ENCODE data around the gene FLNB.

Gene FLNB

GRCh38 chr3:58205981-58206380, 197.8 kb downstream of the FLNB start:
- TF ChIP-seq EZH2phosphoT487 (IDR thresholded peaks at IDR 0.05; ENCODE audit: borderline replicate concordance) (no peak), CTCF (conservative IDR thresholded peaks at IDR 0.05; ENCODE audit: low read length) (no peak)
- H3F3A ChIP-seq (ENCODE audit: low read depth) = no peaks in the 10 kb centered on the region
- no peak overlapping the region for H3K9ac ChIP-seq (ENCODE audit: low read depth, low read length, poor library complexity, severe bottlenecking)
- H3K4me3 ChIP-seq (ENCODE audit: low read length, poor library complexity, severe bottlenecking) = no peak overlapping the region
- peaks cover 8% of the 10 kb centered on the region for H3K4me1 ChIP-seq (ENCODE audit: insufficient read depth, low read length, poor library complexity, severe bottlenecking)
- H3K27me3 ChIP-seq (ENCODE audit: insufficient read depth, low read length, poor library complexity, severe bottlenecking) = no peaks in the 10 kb centered on the region
- H3K79me2 ChIP-seq (ENCODE audit: insufficient read depth, low read length) = no peaks in the 10 kb centered on the region
- H4K20me1 ChIP-seq (ENCODE audit: insufficient read depth, low read length, poor library complexity, severe bottlenecking) = no peaks in the 10 kb centered on the region
- H3K9me3 ChIP-seq (ENCODE audit: insufficient read depth, low read depth, low read length) = no peaks in the 10 kb centered on the region
- H3K4me2 ChIP-seq (ENCODE audit: low read depth, low read length, poor library complexity, severe bottlenecking) = no peak overlapping the region
- H3K9me2 ChIP-seq (replicated peaks; ENCODE audit: low read depth, low read length) = no peaks in the 10 kb centered on the region
- H3K36me3 ChIP-seq (ENCODE audit: insufficient read depth, low read length) = no peaks in the 10 kb centered on the region
- H2AFZ ChIP-seq (ENCODE audit: low read length) = no peak overlapping the region

- H3K9ac ChIP-seq (ENCODE audit: low read depth, low read length, poor library complexity, severe bottlenecking) = no peak overlapping the region
- H3K9me3 ChIP-seq (ENCODE audit: insufficient read depth, low read depth, low read length) = no peaks in the 10 kb centered on the region
- H3K36me3 ChIP-seq (ENCODE audit: insufficient read depth, low read length) = no peaks in the 10 kb centered on the region
- H2AFZ ChIP-seq (ENCODE audit: low read length) = no peak overlapping the region
- no peaks in the 10 kb centered on the region for H3F3A ChIP-seq (ENCODE audit: low read depth)
- TF ChIP-seq EZH2phosphoT487 (IDR thresholded peaks at IDR 0.05; ENCODE audit: borderline replicate concordance) (no peak), CTCF (conservative IDR thresholded peaks at IDR 0.05; ENCODE audit: low read length) (no peak)
- H3K4me3 ChIP-seq (ENCODE audit: low read length, poor library complexity, severe bottlenecking) = no peak overlapping the region
- H3K4me2 ChIP-seq (ENCODE audit: low read depth, low read length, poor library complexity, severe bottlenecking) = no peak overlapping the region
- no peaks in the 10 kb centered on the region for H3K79me2 ChIP-seq (ENCODE audit: insufficient read depth, low read length)
- no peaks in the 10 kb centered on the region for H3K27me3 ChIP-seq (ENCODE audit: insufficient read depth, low read length, poor library complexity, severe bottlenecking)
- H4K20me1 ChIP-seq (ENCODE audit: insufficient read depth, low read length, poor library complexity, severe bottlenecking) = no peaks in the 10 kb centered on the region
- H3K9me2 ChIP-seq (replicated peaks; ENCODE audit: low read depth, low read length) = no peaks in the 10 kb centered on the region
- H3K4me1 ChIP-seq (ENCODE audit: insufficient read depth, low read length, poor library complexity, severe bottlenecking) = peaks cover 4% of the 10 kb centered on the region
Measured at GRCh38 chr3:58206406-58207011, 198.3 kb downstream of the FLNB start.

- H3K9ac ChIP-seq (ENCODE audit: low read depth, low read length, poor library complexity, severe bottlenecking) = no peak overlapping the region
- H3K27me3 ChIP-seq (ENCODE audit: insufficient read depth, low read length, poor library complexity, severe bottlenecking) = no peaks in the 10 kb centered on the region
- no peaks in the 10 kb centered on the region for H3K9me3 ChIP-seq (ENCODE audit: insufficient read depth, low read depth, low read length)
- H3K36me3 ChIP-seq (ENCODE audit: insufficient read depth, low read length) = no peaks in the 10 kb centered on the region
- no peaks in the 10 kb centered on the region for H3K9me2 ChIP-seq (replicated peaks; ENCODE audit: low read depth, low read length)
- no peaks in the 10 kb centered on the region for H4K20me1 ChIP-seq (ENCODE audit: insufficient read depth, low read length, poor library complexity, severe bottlenecking)
- H3K4me2 ChIP-seq (ENCODE audit: low read depth, low read length, poor library complexity, severe bottlenecking) = no peak overlapping the region
- TF ChIP-seq CTCF (conservative IDR thresholded peaks at IDR 0.05; ENCODE audit: low read length) (no peak), EZH2phosphoT487 (IDR thresholded peaks at IDR 0.05; ENCODE audit: borderline replicate concordance) (no peak)
- H2AFZ ChIP-seq (ENCODE audit: low read length) = no peak overlapping the region
- no peaks in the 10 kb centered on the region for H3K79me2 ChIP-seq (ENCODE audit: insufficient read depth, low read length)
- H3F3A ChIP-seq (ENCODE audit: low read depth) = no peaks in the 10 kb centered on the region
- H3K4me1 ChIP-seq (ENCODE audit: insufficient read depth, low read length, poor library complexity, severe bottlenecking) = no peaks in the 10 kb centered on the region
- H3K4me3 ChIP-seq (ENCODE audit: low read length, poor library complexity, severe bottlenecking) = no peak overlapping the region
Measured at GRCh38 chr3:58207954-58208353, 199.7 kb downstream of the FLNB start.

Data from Loucy (cell line).